EL (cell line): ENCODE results near the gene DNAL4.

Source experiments
- DNase-seq: peaks from one replicate; pipeline ENCODE4 v3.0.0-alpha.2; 2016

Gene DNAL4

DNA sequence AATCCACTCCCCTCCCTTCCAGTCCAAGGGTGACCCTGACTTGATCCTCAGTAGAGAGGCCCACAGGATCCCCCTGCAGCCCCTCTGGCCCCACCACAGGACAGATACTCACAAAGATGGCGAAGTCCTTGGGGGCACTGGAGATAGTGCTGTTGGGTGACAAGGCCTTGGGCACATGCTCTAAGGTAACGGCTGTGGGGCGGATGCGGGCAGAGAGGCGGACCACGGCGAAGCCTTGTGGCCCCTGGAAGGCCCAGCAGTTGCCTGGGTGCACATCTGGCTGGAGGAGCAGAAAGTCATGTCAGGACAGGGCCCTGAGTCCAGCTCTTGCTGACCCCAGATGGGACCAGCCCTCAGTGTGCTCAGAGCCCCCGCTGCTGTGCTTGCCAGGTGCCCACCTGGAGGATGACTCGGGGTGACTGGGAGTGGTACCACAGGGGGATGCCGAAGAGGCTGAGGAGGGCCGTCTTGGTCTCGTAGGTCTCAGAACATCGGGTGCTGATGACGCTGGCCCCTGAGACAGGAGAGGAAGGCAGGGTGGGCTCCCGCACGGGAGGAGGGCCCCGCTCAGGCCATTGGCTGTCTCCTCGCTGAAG is 55.4 kb downstream of the DNAL4 start:
- DNase-seq, result no peak

DNA sequence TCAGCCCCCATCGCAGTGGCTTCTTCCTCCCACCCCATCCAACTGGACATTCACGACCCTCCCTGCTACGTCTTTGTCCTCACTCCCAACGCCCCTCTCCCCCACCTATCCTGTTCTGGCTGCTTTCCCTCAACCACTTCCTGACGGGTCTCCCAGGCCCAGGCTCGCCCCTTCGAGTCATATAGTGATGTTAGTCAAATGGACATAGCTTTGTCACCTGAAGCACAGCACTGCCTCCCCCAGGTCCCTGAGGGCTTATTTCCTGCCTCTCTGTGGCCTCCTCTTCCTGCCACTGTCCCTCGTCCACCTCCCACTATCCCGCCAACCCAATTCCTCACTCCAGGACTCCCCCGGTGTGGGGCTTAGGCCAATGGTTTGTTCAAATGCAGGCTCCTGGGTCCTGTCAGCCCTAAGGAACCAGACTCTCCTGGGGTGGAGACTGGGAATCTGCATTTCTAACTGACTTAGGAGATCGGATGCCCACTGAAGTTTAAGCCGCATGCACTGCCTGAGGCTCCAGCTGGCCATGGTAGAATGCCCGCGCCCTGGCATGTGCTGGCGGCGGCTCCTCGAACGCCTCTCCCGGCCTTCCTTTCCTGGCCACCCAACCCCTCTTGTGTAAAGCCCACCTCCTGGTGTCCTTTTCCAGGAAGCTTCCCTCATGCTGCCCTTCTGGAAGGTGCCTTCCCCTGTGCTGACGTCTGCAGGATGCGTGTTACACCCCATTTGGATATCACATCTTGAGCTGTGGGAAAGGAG is 56.5 kb downstream of the DNAL4 start:
- peak; percentile 31 for DNase-seq

DNA sequence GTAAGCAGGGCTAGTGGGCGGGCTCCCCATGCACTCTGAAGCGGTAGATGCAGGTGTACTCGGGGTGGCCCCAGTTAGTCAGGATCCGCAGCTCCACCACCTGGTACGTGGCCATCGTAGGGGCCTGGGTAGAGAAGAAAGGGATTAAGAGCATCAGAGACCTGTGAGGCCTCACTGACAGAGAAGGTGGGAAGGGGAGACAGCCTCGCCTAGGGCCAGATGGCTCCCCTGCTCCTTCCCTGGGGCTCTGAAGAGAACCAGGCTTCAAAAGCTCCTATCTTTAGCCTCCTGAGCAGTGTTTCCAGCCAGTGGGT is 57.7 kb downstream of the DNAL4 start:
- DNase-seq, result no peak

DNA sequence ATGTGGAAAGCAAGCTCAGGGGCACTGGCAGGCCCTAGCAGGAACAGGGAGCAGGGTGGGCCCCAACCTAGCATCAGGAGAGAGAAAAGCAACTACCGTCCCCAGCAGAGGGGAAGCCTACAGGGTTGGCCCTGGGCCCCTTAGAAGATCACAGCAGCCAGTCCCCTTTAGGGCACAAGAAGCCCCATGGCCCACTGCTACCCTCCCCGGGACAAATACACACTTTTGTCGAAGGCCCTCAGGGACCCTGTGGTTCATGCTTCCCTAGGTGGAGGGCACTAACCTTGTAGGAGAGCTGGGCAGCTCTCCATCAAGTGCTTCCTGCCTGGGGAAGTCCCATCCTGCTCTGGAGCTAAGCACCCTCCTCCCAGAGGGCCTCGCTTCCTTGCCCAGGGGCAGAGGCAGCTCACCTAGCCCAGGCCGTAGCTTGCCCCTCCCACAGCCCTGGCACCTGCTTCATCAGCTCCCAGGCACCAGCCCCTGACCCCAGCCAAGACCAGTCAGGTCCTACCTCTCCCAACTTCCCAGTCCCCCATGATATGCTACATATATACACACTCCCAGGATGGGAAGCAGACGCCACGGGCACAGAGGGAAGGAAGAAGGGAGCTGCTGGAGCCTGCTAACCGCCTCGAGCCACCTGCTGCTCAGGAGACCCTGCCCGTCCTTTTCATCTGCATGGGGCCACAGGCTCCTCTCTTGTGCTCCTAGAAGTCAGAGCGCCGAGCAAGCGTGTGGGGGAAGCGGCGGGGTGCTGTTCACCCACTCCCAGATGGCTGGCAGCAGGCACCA is 58.3 kb downstream of the DNAL4 start:
- DNase-seq, result no peak

DNA sequence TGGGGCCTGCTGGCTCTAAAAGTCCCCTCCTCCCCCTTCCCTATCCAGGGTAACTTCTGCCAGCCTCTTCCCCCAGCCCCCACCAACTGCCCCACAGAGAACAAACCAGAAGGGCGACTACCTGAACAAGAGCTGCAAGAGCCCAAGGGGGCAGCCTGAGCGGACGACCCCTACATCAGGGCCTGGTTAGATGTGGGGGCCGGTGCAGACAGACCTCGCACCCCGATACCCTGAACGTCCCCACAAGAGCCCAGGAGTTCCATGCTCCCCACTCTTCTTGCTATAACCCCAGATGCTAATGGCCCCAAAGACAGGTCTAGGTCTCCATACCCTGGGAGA is 58.8 kb downstream of the DNAL4 start:
- DNase-seq, result no peak

DNA sequence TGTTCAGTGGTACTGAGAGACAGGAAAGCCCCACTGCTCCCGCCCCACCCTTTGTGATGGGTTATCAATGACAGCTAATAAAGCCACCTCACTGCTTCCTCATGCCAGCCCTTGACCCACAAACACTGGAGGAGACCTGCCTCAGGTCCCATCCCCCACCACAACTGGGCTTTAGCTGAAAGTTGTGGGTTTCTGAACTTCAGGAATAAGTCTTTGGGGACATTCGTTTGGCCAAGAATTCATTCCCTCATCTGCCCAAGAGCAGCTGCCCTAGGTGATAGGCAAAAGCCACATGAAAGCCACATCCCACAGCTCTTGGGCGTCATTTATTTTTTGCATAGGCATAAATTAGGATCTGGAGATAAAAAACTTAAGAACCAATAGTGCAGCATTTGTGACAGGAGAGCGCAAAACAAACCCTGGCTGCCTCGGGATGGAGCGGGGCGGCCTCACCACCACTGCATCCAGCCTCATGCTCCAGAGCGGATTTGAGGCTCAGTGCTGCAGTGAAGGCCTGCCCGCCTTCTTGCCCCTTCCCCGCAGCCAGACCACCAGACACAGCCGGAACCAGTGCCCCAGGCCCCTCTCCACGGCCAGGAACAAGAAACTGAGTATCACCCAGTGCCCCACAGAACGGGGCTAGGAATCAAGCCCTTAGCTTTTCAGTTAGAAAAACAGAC is 59.4 kb downstream of the DNAL4 start:
- DNase-seq, result no peak

DNA sequence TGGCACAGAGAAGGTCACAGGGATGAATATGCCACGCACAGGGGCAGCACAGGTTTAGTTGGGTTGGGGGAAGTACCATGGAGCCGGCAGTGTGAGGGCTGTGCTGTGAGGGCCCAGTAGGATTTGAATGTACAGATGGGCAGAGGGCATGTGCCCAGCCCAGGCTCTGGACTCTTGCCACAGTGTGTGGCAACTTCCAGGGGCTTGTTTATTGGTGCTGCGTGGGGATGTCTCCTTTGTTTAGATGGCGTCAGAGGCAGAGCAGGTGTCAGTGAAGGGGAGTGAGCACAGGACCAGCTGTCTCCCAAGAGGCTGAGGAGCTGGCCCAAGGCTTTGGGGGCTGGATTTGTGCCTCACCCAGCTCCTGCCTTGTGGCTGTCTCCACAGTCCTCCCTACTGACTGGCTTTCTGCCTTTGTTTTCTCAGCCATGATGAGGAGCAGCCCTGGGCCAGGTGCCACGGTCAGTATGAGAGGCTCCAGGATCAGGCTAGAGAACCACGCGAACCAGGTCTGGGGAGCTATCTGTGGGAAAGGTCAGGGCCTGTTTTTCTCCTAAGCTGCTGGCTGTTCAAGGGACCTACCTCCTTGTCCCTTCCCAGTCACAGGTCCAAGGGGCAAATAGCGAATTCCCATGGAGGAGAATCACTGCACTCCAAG is 60.1 kb downstream of the DNAL4 start:
- no peak for DNase-seq

DNA sequence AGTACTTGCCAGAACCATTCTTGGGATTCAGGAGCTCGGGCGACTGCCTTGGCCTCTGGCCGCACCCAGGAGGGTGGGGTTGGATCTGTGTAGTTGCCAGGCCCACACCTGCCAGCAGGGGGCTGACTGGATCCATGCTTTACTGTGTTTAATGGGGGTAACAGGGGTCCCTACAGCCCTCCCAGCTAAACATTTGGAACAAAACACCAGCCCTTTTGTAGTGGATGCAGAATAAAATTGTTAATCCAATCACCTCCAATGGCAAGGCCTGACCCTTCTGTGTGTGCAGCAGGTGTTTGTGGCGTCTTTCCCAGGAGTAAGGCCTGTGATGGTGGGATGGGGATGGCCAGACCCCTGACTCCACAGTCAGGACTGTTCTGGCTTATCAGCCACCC is 60.6 kb downstream of the DNAL4 start:
- DNase-seq, result no peak

DNA sequence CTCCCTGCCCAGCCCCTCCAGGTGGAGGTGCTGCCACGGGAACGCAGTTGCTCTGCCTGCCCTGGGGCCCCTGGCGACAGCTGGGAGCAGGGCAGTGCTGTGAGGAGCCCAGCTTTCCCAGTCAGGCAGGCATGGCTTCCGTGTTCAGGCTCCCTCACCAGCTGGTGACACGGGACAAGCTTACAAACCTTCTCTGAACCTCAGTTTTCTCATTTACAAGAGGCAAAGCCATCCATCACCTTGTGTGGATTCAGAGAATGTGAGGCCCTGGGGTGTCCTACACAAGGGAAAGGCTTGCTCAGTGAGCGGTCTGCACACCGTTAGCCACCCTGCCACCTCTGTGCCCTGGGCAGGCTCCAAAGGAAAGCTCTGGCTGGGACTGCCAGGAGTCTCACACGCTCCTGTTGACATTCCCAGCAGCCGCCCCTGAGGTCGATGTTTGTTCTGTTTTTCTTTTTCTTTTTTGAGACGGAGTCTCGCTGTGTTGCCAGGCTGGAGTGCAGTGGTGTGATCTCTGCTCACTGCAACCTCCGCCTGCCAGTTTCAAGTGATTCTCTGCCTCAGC is 61.6 kb downstream of the DNAL4 start:
- no peak for DNase-seq

DNA sequence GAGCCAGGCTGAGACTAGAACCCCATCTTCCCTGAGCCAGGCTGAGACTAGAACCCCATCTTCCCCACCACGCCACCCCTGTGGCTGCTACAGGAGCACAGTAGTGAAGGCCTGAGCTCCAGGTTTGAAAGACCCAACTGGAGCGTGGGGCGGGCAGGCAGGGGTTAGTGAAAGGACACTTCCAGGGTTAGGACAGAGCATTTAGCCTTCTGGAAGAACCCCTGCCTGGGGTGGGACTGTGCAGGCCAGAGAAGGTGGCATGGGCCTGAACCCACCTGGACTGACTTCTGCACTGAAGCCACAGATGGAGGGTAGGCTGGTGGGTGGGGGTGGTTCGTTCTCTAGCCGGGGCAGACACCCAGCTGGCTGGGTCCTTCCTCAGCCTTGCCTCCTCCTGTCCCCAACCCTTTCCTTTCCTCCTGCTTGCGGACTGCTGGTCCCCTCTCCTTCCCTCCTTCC is 62.2 kb downstream of the DNAL4 start:
- no peak for DNase-seq

DNA sequence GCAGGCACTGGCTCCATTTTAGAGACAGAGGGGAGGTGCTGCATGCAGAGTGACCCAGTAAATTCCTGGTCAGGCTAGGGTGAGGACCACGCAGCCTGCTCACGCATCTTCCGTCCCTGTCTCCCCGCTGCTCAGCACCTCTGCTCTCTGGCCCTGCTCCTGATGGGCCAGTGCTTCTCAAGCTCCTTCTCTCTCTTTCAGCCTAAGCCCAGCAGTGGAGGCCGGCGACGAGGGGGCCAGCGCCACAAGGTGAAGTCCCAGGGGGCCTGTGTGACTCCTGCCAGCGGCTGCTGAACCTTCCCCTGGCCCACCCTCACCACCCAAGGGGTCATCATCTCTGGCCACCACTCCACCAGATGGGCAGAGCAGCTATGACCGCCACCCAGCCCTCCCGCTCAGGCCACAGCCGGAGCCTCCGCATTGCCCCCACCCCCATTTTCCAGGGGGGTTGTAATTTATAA is 63.5 kb downstream of the DNAL4 start:
- DNase-seq, result no peak

DNA sequence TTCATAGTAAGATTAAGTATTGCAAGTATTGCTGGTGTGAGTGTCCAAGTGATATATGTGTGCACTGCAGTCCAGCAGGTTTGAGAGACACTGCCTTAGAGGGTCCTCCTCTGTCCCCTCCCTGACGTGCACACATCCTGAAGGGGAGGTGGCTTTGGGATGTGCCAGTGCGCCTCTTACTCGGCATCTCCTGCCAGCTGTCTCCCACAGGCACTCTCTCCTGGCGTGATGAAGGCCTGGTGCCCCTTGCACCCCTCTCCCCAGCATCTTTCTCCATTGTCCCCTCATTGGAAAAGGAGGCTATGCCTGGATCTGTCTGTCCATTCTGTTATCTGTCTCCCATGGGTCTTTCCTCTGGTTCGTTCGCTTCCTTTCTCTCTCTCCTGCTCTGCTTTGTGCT is 64.0 kb downstream of the DNAL4 start:
- no peak for DNase-seq

DNA sequence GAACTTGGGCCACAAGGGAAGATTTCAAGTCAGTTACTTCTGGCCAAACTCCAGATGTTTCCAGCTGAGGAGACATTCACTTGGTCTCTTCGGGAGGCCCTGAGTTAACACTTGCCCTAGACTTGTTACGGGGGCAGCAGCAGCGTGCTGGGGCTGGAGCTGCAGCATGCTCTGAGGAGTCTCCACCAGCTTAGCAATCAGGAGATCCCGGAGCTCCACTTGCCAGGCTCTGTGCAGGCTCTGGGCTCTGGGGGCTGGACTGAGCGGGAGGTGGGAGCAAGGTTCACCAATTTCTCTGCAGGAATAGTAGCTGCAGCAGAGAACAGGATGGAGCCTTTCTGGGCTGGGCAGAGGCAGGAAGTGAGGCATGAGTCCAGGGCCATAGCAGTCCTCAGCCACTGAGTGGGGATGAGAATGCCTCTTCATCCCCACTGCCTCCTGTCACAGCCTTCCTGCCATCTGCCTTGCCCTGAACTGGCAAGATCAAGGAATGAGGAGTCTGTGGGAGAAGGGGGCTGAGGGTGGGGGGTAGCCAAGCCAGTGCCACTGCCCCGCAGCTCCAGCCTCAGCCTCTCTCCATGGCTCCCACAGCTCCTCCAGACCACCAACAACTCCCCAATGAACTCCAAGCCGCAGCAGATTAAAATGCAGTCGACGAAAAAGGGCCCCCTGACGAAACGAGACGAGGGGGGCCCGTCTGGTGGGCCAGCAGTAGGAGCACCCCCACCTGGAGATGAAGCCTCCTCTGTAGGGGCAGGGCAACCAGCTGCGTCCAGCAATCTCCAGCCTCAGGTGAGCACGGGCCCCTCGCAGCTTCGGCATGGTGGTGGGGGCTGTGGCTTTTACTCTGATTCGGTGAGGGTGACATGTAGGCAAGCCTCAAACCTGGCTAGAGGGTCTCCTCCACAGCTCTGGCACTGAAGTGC is 64.8 kb downstream of the DNAL4 start:
- no peak for DNase-seq
